ENCODE results near the gene ADCK2. TPM values are rescaled to one million over a fixed set of nuclear protein-coding genes. Genes with fewer than 3 reads are reported as not detected.
"Not testable (repeated sequence)": the region's sequence is repeated elsewhere in the genome, so short reads cannot be mapped to it uniquely, and the experiment has no call there.

ADCK2 gene
- total RNA-seq, 1 donor from 2014 or later = 9.3 TPM

- intact Hi-C loops (cut with DNase I) = loop anchor here (10.0 kb wide), 1 partner anchor 105 kb away; no protein-coding TSS in a partner anchor
- not testable (repeated sequence) for DNase-seq (ENCODE audit: low spot score)
Measured at GRCh38 chr7:140669862-140670261, 2.9 kb upstream of the ADCK2 start.

- DNase-seq (ENCODE audit: low spot score) = no peak
- intact Hi-C loops (cut with DNase I) = loop anchor here (10.0 kb wide), 1 partner anchor 104 kb away; no protein-coding TSS in a partner anchor
Measured at GRCh38 chr7:140670343-140670935, 2.3 kb upstream of the ADCK2 start.

- intact Hi-C loops (cut with DNase I) = loop anchor here (10.0 kb wide), 1 partner anchor 103 kb away; no protein-coding TSS in a partner anchor
- DNase-seq (ENCODE audit: low spot score) = no peak
Measured at GRCh38 chr7:140671966-140672365, 779 bp upstream of the ADCK2 start.

- intact Hi-C loops (cut with DNase I) = loop anchor here (10.0 kb wide), 1 partner anchor 102 kb away; no protein-coding TSS in a partner anchor
- no peak for DNase-seq (ENCODE audit: low spot score)
Measured at GRCh38 chr7:140673063-140673773, 473 bp downstream of the ADCK2 start.

GRCh38 chr7:140673774-140674155 lies 1.0 kb downstream of the ADCK2 start:
- DNase-seq (ENCODE audit: low spot score) = no peak
- intact Hi-C loops (cut with DNase I) = loop anchor here (1.0 to 10.0 kb wide), 2 partner anchors 24 to 101 kb away; no protein-coding TSS in a partner anchor

- no peak for DNase-seq (ENCODE audit: low spot score)
- intact Hi-C loops (cut with DNase I) = loop anchor here (1.0 to 10.0 kb wide), 2 partner anchors 23 to 100 kb away; no protein-coding TSS in a partner anchor
Measured at GRCh38 chr7:140674356-140674800, 1.6 kb downstream of the ADCK2 start.

- intact Hi-C loops (cut with DNase I) = loop anchor here (1.0 to 10.0 kb wide), 2 partner anchors 22 to 100 kb away; no protein-coding TSS in a partner anchor
- DNase-seq (ENCODE audit: low spot score) = no peak
Measured at GRCh38 chr7:140674899-140675701, 2.4 kb downstream of the ADCK2 start.

GRCh38 chr7:140675726-140676125 lies 3.0 kb downstream of the ADCK2 start:
- intact Hi-C loops (cut with DNase I) = loop anchor here (10.0 kb wide), 1 partner anchor 99 kb away; no protein-coding TSS in a partner anchor
- DNase-seq (ENCODE audit: low spot score) = no peak

GRCh38 chr7:140676306-140676705 lies 3.6 kb downstream of the ADCK2 start:
- intact Hi-C loops (cut with DNase I) = loop anchor here (10.0 kb wide), 1 partner anchor 98 kb away; no protein-coding TSS in a partner anchor
- DNase-seq (ENCODE audit: low spot score) = peak; percentile 10

- peak; percentile 41 for DNase-seq (ENCODE audit: low spot score)
- intact Hi-C loops (cut with DNase I) = loop anchor here (10.0 kb wide), 1 partner anchor 98 kb away; no protein-coding TSS in a partner anchor
Measured at GRCh38 chr7:140676956-140677355, 4.2 kb downstream of the ADCK2 start.

GRCh38 chr7:140677496-140677895 lies 4.8 kb downstream of the ADCK2 start:
- DNase-seq (ENCODE audit: low spot score) = no peak
- intact Hi-C loops (cut with DNase I) = loop anchor here (10.0 kb wide), 1 partner anchor 97 kb away; no protein-coding TSS in a partner anchor

- DNase-seq (ENCODE audit: low spot score) = peak; percentile 55
- intact Hi-C loops (cut with DNase I) = loop anchor here (10.0 kb wide), 1 partner anchor 97 kb away; no protein-coding TSS in a partner anchor
Measured at GRCh38 chr7:140678081-140678815, 5.5 kb downstream of the ADCK2 start.

- DNase-seq (ENCODE audit: low spot score) = peak; percentile 58
- intact Hi-C loops (cut with DNase I) = loop anchor here (10.0 kb wide), 1 partner anchor 96 kb away; no protein-coding TSS in a partner anchor
Measured at GRCh38 chr7:140678816-140679130, 6.0 kb downstream of the ADCK2 start.

GRCh38 chr7:140679186-140679585 lies 6.4 kb downstream of the ADCK2 start:
- intact Hi-C loops (cut with DNase I) = loop anchor here (10.0 kb wide), 1 partner anchor 96 kb away; no protein-coding TSS in a partner anchor
- no peak for DNase-seq (ENCODE audit: low spot score)

GRCh38 chr7:140680886-140681285 lies 8.1 kb downstream of the ADCK2 start:
- peak; percentile 66 for DNase-seq (ENCODE audit: low spot score)
- intact Hi-C loops (cut with DNase I) = no loop called here

GRCh38 chr7:140681766-140682165 lies 9.0 kb downstream of the ADCK2 start:
- DNase-seq (ENCODE audit: low spot score) = no peak
- intact Hi-C loops (cut with DNase I) = no loop called here

GRCh38 chr7:140683657-140684056 lies 10.9 kb downstream of the ADCK2 start:
- peak; percentile 27 for DNase-seq (ENCODE audit: low spot score)
- intact Hi-C loops (cut with DNase I) = no loop called here

- intact Hi-C loops (cut with DNase I) = no loop called here
Measured at GRCh38 chr7:140684066-140684950, 11.6 kb downstream of the ADCK2 start.

More at GRCh38 chr7:140684066-140684950, 11.6 kb downstream of the ADCK2 start:
- DNase-seq (ENCODE audit: low spot score) = peak; percentile 62

Data from cardiac septum (tissue), 1 donor.